Breast epithelium (tissue), 4 donors: ENCODE results near the gene C19orf25. TPM values are rescaled to one million over a fixed set of nuclear protein-coding genes. Genes with fewer than 3 reads are reported as not detected.
A peak's percentile ranks its signal among the peaks of the same experiment; 100 is the strongest.

Source experiments
- DNase-seq, 2 donors: peaks; one replicate each; pipeline ENCODE4 v3.0.0-alpha.2; 2019; ENCODE audit warnings: low spot score in 2 of 2
- H3K27ac ChIP-seq, 2 donors: fragments of 200-600 bp; sonication (generic) in 1 of 2; one replicate each; pipeline ENCODE4 v1.5.1; 2016 to 2019; ENCODE audit warnings: mild to moderate bottlenecking in 1 of 2
- H3K27me3 ChIP-seq, 2 donors: fragments of 200-600 bp; sonication (generic) in 1 of 2; one replicate each; pipeline versions ENCODE4 v1.5.1 to v1.6.0; 2017 to 2019; ENCODE audit warnings: control low read depth in 1 of 2, mild to moderate bottlenecking in 1 of 2
- H3K36me3 ChIP-seq: fragments of 200-600 bp; one replicate; pipeline ENCODE4 v1.5.1; 2019
- H3K4me1 ChIP-seq, 2 donors: fragments of 200-600 bp; sonication (generic); one replicate each; pipeline ENCODE4 v1.5.1; 2016 to 2019; ENCODE audit warnings: control low read depth in 1 of 2
- H3K4me3 ChIP-seq, 3 donors: fragments of 200-600 bp; sonication (generic); 1 replicate in 2 of 3; 2 replicates in 1 of 3; pipeline ENCODE4 v1.5.1; 2016 to 2019; ENCODE audit warnings: mild to moderate bottlenecking in 3 of 3, moderate library complexity in 2 of 3
- H3K9me3 ChIP-seq, 2 donors: fragments of 200-600 bp; sonication (generic) in 1 of 2; one replicate each; pipeline ENCODE4 v1.5.1; 2016 to 2019; ENCODE audit warnings: control low read depth in 1 of 2
- CTCF ChIP-seq, 3 donors: fragments of 450-650 bp; IDR thresholded peaks; one replicate each; pipeline ENCODE4 v1.5.1; 2016 to 2017; ENCODE audit warnings: antibody characterized with exemption in 3 of 3, mild to moderate bottlenecking in 3 of 3, moderate library complexity in 3 of 3
- POLR2A ChIP-seq: fragments of 450-650 bp; IDR thresholded peaks from one replicate; pipeline ENCODE4 v1.6.1; 2016; ENCODE audit warnings: antibody characterized with exemption, mild to moderate bottlenecking, moderate library complexity
- POLR2AphosphoS5 ChIP-seq, 3 donors: sonication (generic); formaldehyde crosslinking; IDR thresholded peaks; one replicate each; pipeline ENCODE4 v1.6.1; 2017; ENCODE audit warnings: antibody characterized with exemption in 3 of 3
- intact Hi-C: fragments of 100-400 bp; cut with DNase I; formaldehyde crosslinking; loops from one replicate; pipeline ENCODE4 v1.15.1; 2023; ENCODE audit warnings: low total_unique reads
- total RNA-seq, 3 donors: library from RNA; depleted of rRNA; stranded (reverse); fragments of >200 nt; gene quantifications; one replicate each; pipeline ENCODE4 v1.1.0, GENCODE V29; 2016

C19orf25 gene
- total RNA-seq, 3 donors from 2014 or later = 27.7 to 32.8 (median 28.7) TPM

GRCh38 chr19:1512671-1513498 is 33.9 kb upstream of the C19orf25 start, which contains the start of gene ADAMTSL5:
Gene ADAMTSL5 (minus strand): TSS chr19:1513019. CDS start chr19:1510943, 2,076 bp downstream.
- Histone ChIP-seq H3K9me3 (peaks cover 0 to 6% of the 10 kb centered on the region in 2 donors), H3K4me3 (peak within 1 kb of the TSS; percentile 55 to 77 (median 59)), H3K4me1 (no peaks in the 10 kb centered on the region), H3K27me3 (peaks cover 6 to 10% of the 10 kb centered on the region in 2 donors), H3K27ac (peak within 1 kb of the TSS; percentile 57 to 77), H3K36me3 (no peaks in the 10 kb centered on the region)
- no peak for DNase-seq
- no peak for TF ChIP-seq POLR2AphosphoS5 (IDR thresholded peaks at IDR 0.05)
- no peak for TF ChIP-seq CTCF (IDR thresholded peaks at IDR 0.05)
- no peak for TF ChIP-seq POLR2A
- intact Hi-C loops = no loop called here

- no peak for DNase-seq
- Histone ChIP-seq H3K27me3 (peaks cover 6 to 10% of the 10 kb centered on the region in 2 donors), H3K9me3 (peaks cover 0 to 6% of the 10 kb centered on the region in 2 donors), H3K4me3 (no peak overlapping the region), H3K27ac (peak overlapping the region in 1 of 2 donors; percentile 77), H3K4me1 (no peaks in the 10 kb centered on the region), H3K36me3 (no peaks in the 10 kb centered on the region)
- TF ChIP-seq CTCF (IDR thresholded peaks at IDR 0.05) (no peak), POLR2AphosphoS5 (IDR thresholded peaks at IDR 0.05) (no peak), POLR2A (no peak)
- intact Hi-C loops = no loop called here
Measured at GRCh38 chr19:1511318-1512317, 32.6 kb upstream of the C19orf25 start.

GRCh38 chr19:1510807-1511206 is 31.8 kb upstream of the C19orf25 start:
- no peak overlapping the region for H3K4me3 ChIP-seq
- H3K27me3 ChIP-seq = peaks cover 6 to 10% of the 10 kb centered on the region in 2 donors
- intact Hi-C loops = no loop called here
- no peak for TF ChIP-seq CTCF (IDR thresholded peaks at IDR 0.05)
- TF ChIP-seq POLR2A = no peak
- no peak for TF ChIP-seq POLR2AphosphoS5 (IDR thresholded peaks at IDR 0.05)
- no peaks in the 10 kb centered on the region for H3K4me1 ChIP-seq
- peak overlapping the region; percentile 40 to 48 for H3K27ac ChIP-seq
- H3K9me3 ChIP-seq = peaks cover 0 to 6% of the 10 kb centered on the region in 2 donors
- DNase-seq = no peak
- no peaks in the 10 kb centered on the region for H3K36me3 ChIP-seq

GRCh38 chr19:1510442-1510806 is 31.4 kb upstream of the C19orf25 start:
- intact Hi-C loops = no loop called here
- H3K27ac ChIP-seq = peak overlapping the region; percentile 40 to 48
- no peak for DNase-seq
- TF ChIP-seq POLR2AphosphoS5 (IDR thresholded peaks at IDR 0.05) (no peak), POLR2A (no peak), CTCF (IDR thresholded peaks at IDR 0.05) (no peak)
- H3K27me3 ChIP-seq = peaks cover 6 to 10% of the 10 kb centered on the region in 2 donors
- H3K4me1 ChIP-seq = no peaks in the 10 kb centered on the region
- peaks cover 0 to 6% of the 10 kb centered on the region in 2 donors for H3K9me3 ChIP-seq
- H3K36me3 ChIP-seq = no peaks in the 10 kb centered on the region
- H3K4me3 ChIP-seq = no peak overlapping the region
